Umbilical cord (tissue), 2 donors: Measurements from ENCODE around the gene DIO3. TPM values are rescaled to one million over a fixed set of nuclear protein-coding genes. Genes with fewer than 3 reads are reported as not detected.
"Not testable (repeated sequence)": the region's sequence is repeated elsewhere in the genome, so short reads cannot be mapped to it uniquely, and the experiment has no call there.

ENCODE experiments used
- DNase-seq: peaks from one replicate; pipeline ENCODE4 v3.0.0-alpha.2; 2015; ENCODE audit warnings: low spot score
- total RNA-seq: library from RNA; depleted of rRNA; stranded (reverse); fragments of >200 nt; gene quantifications from one replicate; pipeline ENCODE4 v1.2.3, GENCODE V29; 2014; ENCODE audit warnings: low replicate concordance; ENCODE audit not compliant: insufficient read depth

The DIO3 gene
- total RNA-seq, 1 donor from 2014 or later = 1.9 TPM

GRCh38 chr14:101558739-101559240 lies 2.5 kb upstream of the DIO3 start:
- no peak for DNase-seq

GRCh38 chr14:101559250-101559623 lies 2.1 kb upstream of the DIO3 start:
- no peak for DNase-seq

- peak; percentile 46 for DNase-seq
These were observed 1.4 kb upstream of the DIO3 start for GRCh38 chr14:101559624-101560533.

GRCh38 chr14:101560534-101561113 lies 671 bp upstream of the DIO3 start:
- no peak for DNase-seq

- DNase-seq = no peak
These were observed 699 bp downstream of the DIO3 start for GRCh38 chr14:101561897-101562490.

- DNase-seq = no peak
These were observed 1.5 kb downstream of the DIO3 start for GRCh38 chr14:101562659-101563351.

GRCh38 chr14:101563352-101563653 lies 2.0 kb downstream of the DIO3 start:
- no peak for DNase-seq

GRCh38 chr14:101563654-101564443 lies 2.6 kb downstream of the DIO3 start:
- no peak for DNase-seq

- no peak for DNase-seq
These were observed 3.1 kb downstream of the DIO3 start for GRCh38 chr14:101564444-101564776.

- DNase-seq = no peak
These were observed 3.8 kb downstream of the DIO3 start for GRCh38 chr14:101564819-101565698.

- no peak for DNase-seq
These were observed 6.0 kb downstream of the DIO3 start for GRCh38 chr14:101567252-101567651.

- DNase-seq = no peak
These were observed 9.7 kb downstream of the DIO3 start for GRCh38 chr14:101571004-101571403.

- DNase-seq = not testable (repeated sequence)
These were observed 11.2 kb downstream of the DIO3 start for GRCh38 chr14:101572526-101572925.

GRCh38 chr14:101573289-101573688 lies 12.0 kb downstream of the DIO3 start:
- DNase-seq = no peak

GRCh38 chr14:101575581-101575980 lies 14.3 kb downstream of the DIO3 start:
- no peak for DNase-seq

GRCh38 chr14:101577221-101577909 lies 16.1 kb downstream of the DIO3 start:
- no peak for DNase-seq

GRCh38 chr14:101578489-101578888 lies 17.2 kb downstream of the DIO3 start:
- no peak for DNase-seq

- DNase-seq = no peak
These were observed 18.2 kb downstream of the DIO3 start for GRCh38 chr14:101579372-101580080.

GRCh38 chr14:101581806-101582205 lies 20.5 kb downstream of the DIO3 start:
- DNase-seq = no peak
